Right lobe of liver (tissue), 4 donors: Measurements from ENCODE around the gene POLR3C.

Experiments
- CTCF ChIP-seq, 4 donors: fragments of 200-600 bp in 3 of 4; fragments of 450-650 bp in 1 of 4; IDR thresholded peaks; one replicate each; pipeline versions ENCODE4 v1.5.1 to v1.8.0; 2016 to 2022; ENCODE audit warnings: antibody characterized with exemption in 4 of 4, mild to moderate bottlenecking in 2 of 4
- POLR2A ChIP-seq: fragments of 450-650 bp; IDR thresholded peaks from one replicate; pipeline ENCODE4 v1.6.1; 2017; ENCODE audit warnings: antibody characterized with exemption, mild to moderate bottlenecking
- donor health status: DM: no; HTN: no; CAD: no.
- donor health status: DM: no; HTN: no; CAD: no.
- donor health status: DM: no; HTN: yes; CAD: no.

DNA sequence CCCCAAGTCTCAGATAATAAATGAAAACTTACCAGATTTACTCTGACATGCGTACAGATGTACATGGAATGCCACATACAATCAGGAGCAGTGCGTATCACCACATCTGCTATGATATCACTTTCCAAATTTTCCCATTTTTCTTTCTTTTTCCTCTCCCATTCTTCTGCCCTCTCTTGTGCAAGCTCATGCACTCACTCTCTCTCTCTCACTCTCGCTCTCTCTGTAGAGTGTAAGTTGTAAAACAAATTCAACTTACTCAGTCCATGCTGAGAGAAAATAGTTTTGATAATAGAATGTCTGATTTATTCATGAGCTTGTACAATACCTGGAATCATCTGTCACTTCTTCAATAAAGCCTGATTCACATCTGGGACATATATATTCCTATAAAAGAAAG, 35.4 kb upstream of the POLR3C start:
- no peak for TF ChIP-seq CTCF (IDR thresholded peaks at IDR 0.05)
- TF ChIP-seq POLR2A = no peak
